ENCODE results near the gene ZNF407. TPM values are rescaled to one million over a fixed set of nuclear protein-coding genes. Genes with fewer than 3 reads are reported as not detected.
"Not testable (repeated sequence)": the region's sequence is repeated elsewhere in the genome, so short reads cannot be mapped to it uniquely, and the experiment has no call there.

The ZNF407 gene
- total RNA-seq, 1 experiment from 2014 or later: 5.9 TPM

GRCh38 chr18:75101916-75102315, 504.2 kb downstream of the ZNF407 start:
- DNase-seq (ENCODE audit: low read depth): no peak

GRCh38 chr18:75104029-75104428, 506.4 kb downstream of the ZNF407 start:
- DNase-seq (ENCODE audit: low read depth): not testable (repeated sequence)

- no peak for DNase-seq (ENCODE audit: low read depth)
Measured at GRCh38 chr18:75104483-75104882, 506.8 kb downstream of the ZNF407 start.

GRCh38 chr18:75105551-75106254, 508.0 kb downstream of the ZNF407 start:
- no peak for DNase-seq (ENCODE audit: low read depth)

GRCh38 chr18:75106746-75107145, 509.1 kb downstream of the ZNF407 start:
- no peak for DNase-seq (ENCODE audit: low read depth)

GRCh38 chr18:75107196-75107930, 509.7 kb downstream of the ZNF407 start:
- DNase-seq (ENCODE audit: low read depth): no peak

- DNase-seq (ENCODE audit: low read depth): no peak
Measured at GRCh38 chr18:75107931-75108276, 510.2 kb downstream of the ZNF407 start.

- DNase-seq (ENCODE audit: low read depth): no peak
Measured at GRCh38 chr18:75108579-75109318, 511.1 kb downstream of the ZNF407 start.

GRCh38 chr18:75109319-75109691, 511.6 kb downstream of the ZNF407 start:
- no peak for DNase-seq (ENCODE audit: low read depth)

GRCh38 chr18:75109819-75110218, 512.1 kb downstream of the ZNF407 start:
- no peak for DNase-seq (ENCODE audit: low read depth)

GRCh38 chr18:75110311-75110710, 512.6 kb downstream of the ZNF407 start:
- no peak for DNase-seq (ENCODE audit: low read depth)

- DNase-seq (ENCODE audit: low read depth): no peak
Measured at GRCh38 chr18:75110846-75111415, 513.3 kb downstream of the ZNF407 start.

- DNase-seq (ENCODE audit: low read depth): no peak
Measured at GRCh38 chr18:75111760-75112159, 514.1 kb downstream of the ZNF407 start.

GRCh38 chr18:75112186-75113096, 514.8 kb downstream of the ZNF407 start:
- DNase-seq (ENCODE audit: low read depth): no peak

GRCh38 chr18:75113455-75113854, 515.8 kb downstream of the ZNF407 start:
- no peak for DNase-seq (ENCODE audit: low read depth)

- no peak for DNase-seq (ENCODE audit: low read depth)
Measured at GRCh38 chr18:75114231-75114764, 516.6 kb downstream of the ZNF407 start.

Other genes with a start within 250 kb of the ZNF407 start
- gene DIPK1C, start 140.6 kb upstream of the ZNF407 start, total RNA-seq (2014; rRNA removed; shearing (Covaris generic)): not detected in 2 replicates
- 28.6 and 32.2 TPM in 2 replicates for gene CNDP2, start 101.5 kb upstream of the ZNF407 start, total RNA-seq (2014; rRNA removed; shearing (Covaris generic))
- gene CNDP1, start 63.4 kb upstream of the ZNF407 start, total RNA-seq (2014; rRNA removed; shearing (Covaris generic)): not detected in 2 replicates

Measured in Daoy (cell line).